ENCODE data around the gene ZNF75A. TPM values are rescaled to one million over a fixed set of nuclear protein-coding genes. Genes with fewer than 3 reads are reported as not detected.

The ZNF75A gene
- total and polyA plus RNA-seq, 8 donors = 8.0 to 52.5 (median 16.4) TPM

DNA sequence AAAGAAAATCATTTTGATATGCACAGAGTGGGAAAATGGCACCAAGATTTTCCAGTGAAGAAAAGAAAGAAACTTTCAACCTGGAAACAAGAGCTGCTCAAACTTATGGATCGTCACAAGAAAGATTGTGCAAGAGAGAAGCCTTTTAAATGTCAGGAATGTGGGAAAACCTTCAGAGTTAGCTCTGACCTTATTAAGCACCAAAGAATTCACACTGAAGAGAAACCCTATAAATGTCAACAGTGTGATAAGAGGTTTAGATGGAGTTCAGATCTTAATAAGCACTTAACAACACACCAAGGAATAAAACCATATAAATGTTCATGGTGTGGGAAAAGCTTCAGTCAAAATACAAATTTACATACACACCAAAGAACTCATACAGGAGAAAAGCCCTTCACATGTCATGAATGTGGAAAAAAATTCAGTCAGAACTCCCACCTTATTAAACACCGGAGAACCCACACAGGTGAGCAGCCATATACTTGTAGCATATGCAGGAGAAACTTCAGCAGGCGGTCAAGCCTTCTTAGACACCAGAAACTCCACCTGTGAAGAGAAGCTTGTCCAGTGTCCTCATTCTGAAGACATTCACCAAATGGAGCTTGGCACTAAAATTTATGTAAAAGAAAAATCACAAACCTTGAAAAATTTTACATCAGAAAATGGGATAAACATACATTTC is 12.2 kb downstream of the ZNF75A start:
- H3K36me3 ChIP-seq = peaks cover 46 to 68% (median 62%) of the 10 kb centered on the region in 4 donors
- H3K27ac ChIP-seq = no peak overlapping the region
- DNase-seq = no peak
- 94 to 99% (median 97%) methylated on average over 3 of the region's 3 CpGs for WGBS, 5 donors
- H3K4me1 ChIP-seq = no peaks in the 10 kb centered on the region
- H3K4me3 ChIP-seq = no peak overlapping the region
- intact Hi-C loops (cut with DNase I; ENCODE audit: low total_unique reads) = no loop called here
- peaks cover 74 to 100% (median 99%) of the 10 kb centered on the region in 4 donors for H3K9me3 ChIP-seq
- no peaks in the 10 kb centered on the region for H3K27me3 ChIP-seq
- TF ChIP-seq POLR2AphosphoS5 (IDR thresholded peaks at IDR 0.05) (no peak), POLR2A (IDR thresholded peaks at IDR 0.05) (no peak), EP300 (IDR thresholded peaks at IDR 0.05) (no peak)
- TF ChIP-seq, protein P1, sequence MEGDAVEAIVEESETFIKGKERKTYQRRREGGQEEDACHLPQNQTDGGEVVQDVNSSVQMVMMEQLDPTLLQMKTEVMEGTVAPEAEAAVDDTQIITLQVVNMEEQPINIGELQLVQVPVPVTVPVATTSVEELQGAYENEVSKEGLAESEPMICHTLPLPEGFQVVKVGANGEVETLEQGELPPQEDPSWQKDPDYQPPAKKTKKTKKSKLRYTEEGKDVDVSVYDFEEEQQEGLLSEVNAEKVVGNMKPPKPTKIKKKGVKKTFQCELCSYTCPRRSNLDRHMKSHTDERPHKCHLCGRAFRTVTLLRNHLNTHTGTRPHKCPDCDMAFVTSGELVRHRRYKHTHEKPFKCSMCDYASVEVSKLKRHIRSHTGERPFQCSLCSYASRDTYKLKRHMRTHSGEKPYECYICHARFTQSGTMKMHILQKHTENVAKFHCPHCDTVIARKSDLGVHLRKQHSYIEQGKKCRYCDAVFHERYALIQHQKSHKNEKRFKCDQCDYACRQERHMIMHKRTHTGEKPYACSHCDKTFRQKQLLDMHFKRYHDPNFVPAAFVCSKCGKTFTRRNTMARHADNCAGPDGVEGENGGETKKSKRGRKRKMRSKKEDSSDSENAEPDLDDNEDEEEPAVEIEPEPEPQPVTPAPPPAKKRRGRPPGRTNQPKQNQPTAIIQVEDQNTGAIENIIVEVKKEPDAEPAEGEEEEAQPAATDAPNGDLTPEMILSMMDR (IDR thresholded peaks at IDR 0.05) = no peak

DNA sequence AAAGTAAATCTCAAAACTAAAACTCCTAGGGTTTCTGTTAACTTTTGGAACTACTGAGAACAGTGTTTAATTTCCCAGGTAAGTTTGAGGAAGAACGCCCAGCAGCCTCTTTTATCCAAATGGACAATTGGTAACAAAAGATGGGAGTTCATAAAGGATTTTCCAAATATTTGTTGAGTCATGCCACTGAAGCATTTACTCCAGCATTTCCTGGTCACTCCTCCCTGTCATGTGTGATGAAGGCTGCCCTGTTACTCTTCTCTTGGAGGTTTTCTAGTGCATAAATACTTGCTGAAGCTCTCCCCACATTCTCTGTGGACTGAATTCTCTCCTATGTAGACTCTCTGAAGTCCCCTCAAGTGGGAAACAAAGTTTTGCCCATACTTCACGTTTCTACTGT is 16.5 kb downstream of the ZNF75A start:
- no peak overlapping the region for H3K4me3 ChIP-seq
- WGBS, 5 donors = 55 to 69% (median 64%) methylated on average over 2 of the region's 2 CpGs
- no peak for DNase-seq
- intact Hi-C loops (cut with DNase I; ENCODE audit: low total_unique reads) = no loop called here
- no peak overlapping the region for H3K27ac ChIP-seq
- H3K4me1 ChIP-seq = no peaks in the 10 kb centered on the region
- peaks cover 48 to 94% (median 91%) of the 10 kb centered on the region in 4 donors for H3K9me3 ChIP-seq
- TF ChIP-seq, protein P1 (IDR thresholded peaks at IDR 0.05) = no peak
- TF ChIP-seq POLR2AphosphoS5 (IDR thresholded peaks at IDR 0.05) (no peak), EP300 (IDR thresholded peaks at IDR 0.05) (no peak), POLR2A (IDR thresholded peaks at IDR 0.05) (no peak)
- H3K36me3 ChIP-seq = peaks cover 15 to 28% (median 21%) of the 10 kb centered on the region in 4 donors
- no peaks in the 10 kb centered on the region for H3K27me3 ChIP-seq

DNA sequence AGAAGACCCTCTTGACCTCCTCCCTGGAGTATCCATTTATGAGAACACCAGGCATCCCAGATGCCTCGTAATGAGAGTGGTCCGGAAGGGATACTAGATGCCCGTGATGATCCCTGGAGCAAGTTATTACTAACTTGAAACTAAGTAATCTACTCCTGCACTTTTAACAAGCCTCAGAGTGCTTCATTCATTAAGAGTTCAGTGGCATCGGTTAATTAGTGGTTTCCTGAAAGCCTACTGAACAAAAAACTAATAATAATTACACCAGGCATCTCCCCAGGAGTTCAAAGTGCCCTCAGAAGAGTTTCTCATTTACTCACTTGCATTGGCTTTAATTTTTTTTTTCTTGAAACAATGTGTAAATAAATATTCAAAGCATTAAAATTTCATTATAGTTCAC is 22.2 kb downstream of the ZNF75A start:
- Histone ChIP-seq H3K4me1 (no peaks in the 10 kb centered on the region), H3K27ac (no peak overlapping the region), H3K9me3 (peaks cover 0 to 52% (median 36%) of the 10 kb centered on the region in 4 donors), H3K36me3 (peaks cover 0 to 4% (median 0%) of the 10 kb centered on the region in 4 donors), H3K4me3 (no peak overlapping the region), H3K27me3 (no peaks in the 10 kb centered on the region)
- intact Hi-C loops (cut with DNase I; ENCODE audit: low total_unique reads) = no loop called here
- TF ChIP-seq POLR2A (IDR thresholded peaks at IDR 0.05) (no peak), POLR2AphosphoS5 (IDR thresholded peaks at IDR 0.05) (no peak), EP300 (IDR thresholded peaks at IDR 0.05) (no peak)
- TF ChIP-seq, protein P1 (IDR thresholded peaks at IDR 0.05) = no peak
- 78 to 86% (median 83%) methylated on average over 4 of the region's 4 CpGs for WGBS, 5 donors
- no peak for DNase-seq

DNA sequence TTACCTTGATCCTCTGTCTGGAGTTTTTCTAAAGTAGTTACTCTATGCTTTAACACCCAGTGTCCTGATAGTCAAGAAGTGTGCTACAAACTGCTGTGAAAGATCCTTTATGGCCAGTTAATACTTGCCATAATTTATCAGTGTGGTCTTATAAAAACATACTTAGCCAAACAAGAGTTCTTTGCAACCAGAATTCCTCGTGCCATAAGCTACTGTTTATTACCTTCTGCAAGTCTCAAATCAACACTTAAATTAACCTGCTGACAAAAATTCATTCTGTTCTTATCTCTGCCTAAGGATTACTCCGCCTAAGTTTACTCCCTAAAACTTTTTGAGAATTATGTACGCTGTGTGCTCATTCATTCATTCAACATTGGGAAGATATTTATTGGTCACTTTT is 22.8 kb downstream of the ZNF75A start:
- TF ChIP-seq EP300 (IDR thresholded peaks at IDR 0.05) (no peak), POLR2AphosphoS5 (IDR thresholded peaks at IDR 0.05) (no peak), POLR2A (IDR thresholded peaks at IDR 0.05) (no peak)
- TF ChIP-seq, protein P1 (IDR thresholded peaks at IDR 0.05) = no peak
- DNase-seq = no peak
- WGBS, 5 donors = 35 to 58% (median 38%) methylated on average over 3 of the region's 3 CpGs
- Histone ChIP-seq H3K27me3 (no peaks in the 10 kb centered on the region), H3K4me1 (no peaks in the 10 kb centered on the region), H3K27ac (no peak overlapping the region), H3K4me3 (no peak overlapping the region), H3K36me3 (peaks cover 0 to 2% (median 0%) of the 10 kb centered on the region in 4 donors), H3K9me3 (peaks cover 0 to 46% (median 31%) of the 10 kb centered on the region in 4 donors)
- intact Hi-C loops (cut with DNase I; ENCODE audit: low total_unique reads) = no loop called here

Data from stomach (tissue), 9 donors.